Stimulated activated naive CD8-positive, alpha-beta T cell treated with anti-CD3 and anti-CD28 coated beads, Interleukin-15, amount 100 ng/mL, for 72 hours (primary cell): Measurements from ENCODE around the gene NFS1.
"Not testable (repeated sequence)": the region's sequence is repeated elsewhere in the genome, so short reads cannot be mapped to it uniquely, and the experiment has no call there.

Source experiments
- ATAC-seq: fragments of 150-1000 bp; cut with Tn5 transposase; 2 replicates; pipeline ENCODE4 v1.10.0; 2021; ENCODE audit warnings: mild to moderate bottlenecking, moderate library complexity
- DNase-seq, 2 donors: peaks; one replicate each; pipeline ENCODE4 v3.0.0; 2021 to 2022
- H3K27ac Mint-ChIP-seq, 2 donors: one replicate each; pipeline ENCODE4 v1.8.0; 2022; ENCODE audit warnings: mild to moderate bottlenecking in 2 of 2, mixed read lengths in 2 of 2, moderate library complexity in 2 of 2
- H3K27me3 Mint-ChIP-seq: one replicate; pipeline ENCODE4 v1.8.0; 2022; ENCODE audit warnings: mixed read lengths
- H3K4me1 Mint-ChIP-seq: one replicate; pipeline ENCODE4 v1.8.0; 2022; ENCODE audit warnings: mild to moderate bottlenecking, mixed read lengths
- H3K4me3 Mint-ChIP-seq, 2 donors: one replicate each; pipeline ENCODE4 v1.8.0; 2022; ENCODE audit warnings: mild to moderate bottlenecking in 2 of 2, mixed read lengths in 2 of 2, moderate library complexity in 1 of 2
- H3K9me3 Mint-ChIP-seq, 2 donors: one replicate each; pipeline ENCODE4 v1.8.0; 2022; ENCODE audit warnings: mixed read lengths in 2 of 2

Gene NFS1

DNA sequence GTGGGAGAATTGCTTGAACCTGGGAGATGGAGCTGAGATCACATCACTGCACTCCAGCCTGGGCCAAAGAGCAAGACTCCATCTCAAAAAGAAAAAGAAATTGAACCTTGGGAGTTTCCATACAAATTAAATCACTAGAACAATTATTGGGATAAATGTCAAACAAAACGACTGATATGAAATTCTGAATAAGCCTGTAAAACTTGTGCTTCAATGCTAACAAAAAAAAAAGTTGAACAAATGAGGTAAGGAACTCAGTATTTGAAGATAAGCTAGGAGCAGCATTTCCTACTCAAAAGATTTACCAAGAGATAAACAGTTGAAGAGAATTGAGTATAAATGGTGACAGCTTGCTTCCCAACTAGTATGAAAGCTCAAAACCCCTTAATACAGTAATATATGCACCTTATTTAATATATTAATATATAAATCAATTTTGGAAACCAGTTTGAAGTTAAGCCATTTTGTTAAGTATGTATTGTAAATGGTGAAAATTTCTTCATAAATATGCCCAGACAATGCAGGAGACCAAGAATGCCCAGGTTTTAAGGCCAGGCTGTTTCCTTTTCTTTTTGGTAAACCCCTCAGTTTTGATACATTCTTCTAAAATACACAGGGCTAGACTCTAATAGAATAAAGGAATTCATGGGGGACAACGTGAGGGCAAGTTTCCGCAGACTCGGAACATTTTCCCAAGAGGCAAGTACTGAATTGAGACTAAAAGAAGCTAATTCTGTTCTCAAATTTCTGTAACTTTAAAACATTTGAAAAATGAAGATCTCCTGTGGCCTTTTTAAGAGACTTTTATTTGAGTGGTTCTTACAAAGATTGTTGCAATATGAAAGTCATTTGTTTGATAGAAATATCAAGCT is 3.9 kb upstream of the NFS1 start:
- Mint-ChIP-seq H3K27me3 (no peaks in the 10 kb centered on the region), H3K9me3 (no peaks in the 10 kb centered on the region), H3K4me3 (no peak overlapping the region), H3K27ac (peak overlapping the region; percentile 21 to 80), H3K4me1 (peaks cover 40% of the 10 kb centered on the region)
- ATAC-seq (no peak), DNase-seq (no peak)

DNA sequence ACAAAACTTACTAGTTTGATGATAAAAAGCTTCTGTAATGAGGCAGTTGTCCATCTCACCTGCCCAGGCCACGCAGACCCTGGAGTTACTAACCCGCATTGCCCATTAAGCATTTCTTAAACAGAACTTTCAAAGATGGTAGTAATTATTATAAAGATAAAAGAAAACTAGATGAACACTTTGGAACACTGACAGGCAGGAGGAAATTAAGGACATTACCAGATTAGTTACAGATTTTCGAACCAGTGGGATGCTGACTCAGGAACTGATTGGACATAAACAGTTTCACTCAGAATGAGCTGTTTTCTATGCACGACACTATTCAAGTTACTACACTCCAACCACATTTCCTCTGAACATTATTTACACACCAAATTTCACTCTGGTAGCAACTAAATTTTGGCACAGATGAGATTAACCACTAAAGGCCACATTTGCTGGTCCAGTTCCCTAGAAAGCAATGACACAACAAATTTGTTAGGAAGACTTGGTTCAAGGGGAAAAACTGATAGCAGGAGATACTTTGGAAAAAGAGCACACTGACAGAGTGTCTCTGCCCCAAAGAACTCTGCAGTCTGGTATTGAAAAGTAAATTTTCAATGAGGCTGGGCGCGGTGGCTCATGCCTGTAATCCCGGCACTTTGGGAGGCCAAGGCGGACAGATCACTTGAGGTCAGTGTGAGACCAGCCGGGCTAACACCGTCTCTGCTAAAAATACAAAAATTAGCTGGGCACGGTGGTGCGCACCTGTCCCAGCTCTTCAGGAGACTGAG is 3.1 kb upstream of the NFS1 start:
- peaks cover 48% of the 10 kb centered on the region for H3K4me1 Mint-ChIP-seq

DNA sequence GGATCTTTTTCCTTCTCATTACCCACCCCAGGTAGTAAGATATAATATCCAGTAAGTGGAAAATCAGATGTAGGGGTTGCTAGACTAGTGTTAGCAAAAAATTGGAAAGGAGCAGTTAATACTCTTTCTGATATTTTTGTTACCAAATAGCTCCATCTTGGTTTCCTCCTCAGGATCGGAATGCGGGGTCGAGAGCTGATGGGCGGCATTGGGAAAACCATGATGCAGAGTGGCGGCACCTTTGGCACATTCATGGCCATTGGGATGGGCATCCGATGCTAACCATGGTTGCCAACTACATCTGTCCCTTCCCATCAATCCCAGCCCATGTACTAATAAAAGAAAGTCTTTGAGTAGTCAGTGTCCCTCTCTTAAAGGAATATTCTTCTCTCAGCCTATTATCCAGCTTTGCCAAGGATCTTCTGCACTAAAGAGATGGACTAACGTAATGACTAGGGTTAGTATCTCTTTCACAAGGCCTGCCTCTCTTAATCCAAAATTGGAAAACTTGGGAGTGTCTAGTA is 1.5 kb upstream of the NFS1 start:
- Mint-ChIP-seq H3K27me3 (no peaks in the 10 kb centered on the region), H3K4me3 (peak overlapping the region; percentile 92 to 98), H3K27ac (peak overlapping the region; percentile 77 to 84), H3K4me1 (peaks cover 50% of the 10 kb centered on the region), H3K9me3 (no peaks in the 10 kb centered on the region)
- no peak for ATAC-seq
- no peak for DNase-seq

More for the DNA sequence above, 3.1 kb upstream of the NFS1 start:
- Mint-ChIP-seq H3K4me3 (no peak overlapping the region), H3K27me3 (no peaks in the 10 kb centered on the region), H3K27ac (peak overlapping the region in 1 of 2 donors; percentile 80), H3K9me3 (no peaks in the 10 kb centered on the region)
- DNase-seq (no peak), ATAC-seq (no peak)

GRCh38 chr20:35699957-35700624 is 939 bp upstream of the NFS1 start:
- H3K4me1 Mint-ChIP-seq: peaks cover 50% of the 10 kb centered on the region
- no peak for ATAC-seq
- no peaks in the 10 kb centered on the region for H3K9me3 Mint-ChIP-seq
- no peak for DNase-seq
- peak overlapping the region; percentile 94 to 99 for H3K27ac Mint-ChIP-seq
- peak overlapping the region; percentile 92 to 98 for H3K4me3 Mint-ChIP-seq
- no peaks in the 10 kb centered on the region for H3K27me3 Mint-ChIP-seq

DNA sequence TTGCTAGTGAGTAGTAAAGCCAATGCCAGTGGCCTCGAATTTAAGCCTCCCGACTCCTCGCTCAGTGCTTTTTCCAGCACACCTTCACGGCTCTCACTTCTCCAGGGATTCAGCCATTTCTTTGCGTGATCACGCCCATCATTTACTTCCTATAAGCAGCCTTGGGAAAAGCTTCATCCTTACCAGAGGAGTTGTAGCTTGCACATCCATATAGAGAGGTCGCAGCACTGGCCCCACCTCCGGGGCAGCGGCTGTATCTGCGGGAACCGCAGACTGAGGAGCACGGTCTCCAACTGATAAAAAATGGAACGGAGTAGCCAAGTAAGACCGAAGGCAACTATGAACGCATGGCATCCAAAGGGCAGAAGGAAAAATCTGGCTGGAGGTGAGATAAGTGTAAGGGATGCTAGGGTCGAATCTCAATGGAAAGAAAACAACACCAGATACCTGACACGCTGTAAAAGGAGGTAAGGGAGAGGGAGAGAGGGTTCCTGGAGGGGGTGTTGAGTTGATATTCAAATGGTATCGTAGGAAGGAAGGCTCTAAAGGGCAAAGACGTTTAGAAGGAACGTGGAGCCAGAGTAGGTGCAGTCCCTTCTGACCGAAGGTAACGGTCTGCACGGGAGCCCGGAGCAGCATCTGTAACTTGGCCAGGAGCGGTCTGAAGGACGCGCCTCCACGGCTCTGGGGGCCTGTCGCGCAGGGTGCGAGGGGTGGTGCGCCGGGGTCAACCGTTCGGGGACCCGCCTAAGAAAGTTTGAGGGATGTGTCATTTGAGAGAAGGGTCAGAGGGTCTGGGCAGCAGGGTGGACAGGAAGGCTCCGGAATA is 640 bp downstream of the NFS1 start:
- no peaks in the 10 kb centered on the region for H3K27me3 Mint-ChIP-seq
- H3K4me3 Mint-ChIP-seq: peak overlapping the region; percentile 92 to 98
- H3K27ac Mint-ChIP-seq: peak overlapping the region; percentile 92 to 98
- no peaks in the 10 kb centered on the region for H3K9me3 Mint-ChIP-seq
- H3K4me1 Mint-ChIP-seq: peaks cover 45% of the 10 kb centered on the region
- ATAC-seq (peak; percentile 53), DNase-seq (peak in 1 of 2 donors; percentile 37)

DNA sequence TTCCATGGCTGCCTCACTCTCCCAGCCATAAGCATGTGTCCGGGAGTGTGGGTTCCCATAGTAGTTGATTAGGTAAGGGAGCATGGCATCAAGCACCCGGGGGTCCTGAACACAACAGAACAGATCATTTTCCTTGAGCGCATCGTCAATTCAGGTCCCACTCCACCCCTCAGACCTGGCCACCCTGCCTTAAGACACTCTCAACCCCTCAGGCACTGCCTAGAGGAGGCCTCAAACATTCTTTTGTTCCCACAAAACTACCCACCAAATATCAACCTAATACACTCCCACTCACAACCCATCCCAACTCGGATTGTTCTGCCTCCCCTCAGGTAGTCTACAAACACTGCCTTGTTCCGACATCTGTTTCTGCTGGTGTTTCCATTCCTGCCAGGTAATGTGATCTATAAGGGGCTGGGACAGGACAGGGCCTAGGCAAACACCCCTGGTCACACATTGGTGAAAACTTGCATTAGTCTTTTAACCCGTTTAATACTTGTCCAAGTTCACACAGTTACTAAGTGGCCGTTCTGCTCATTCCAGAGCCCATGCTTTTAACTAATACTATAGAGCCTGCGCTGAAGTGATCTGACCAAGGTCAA is 1.4 kb downstream of the NFS1 start:
- ATAC-seq (no peak), DNase-seq (no peak)
- no peak overlapping the region for H3K27ac Mint-ChIP-seq
- no peaks in the 10 kb centered on the region for H3K9me3 Mint-ChIP-seq
- peak overlapping the region; percentile 92 to 98 for H3K4me3 Mint-ChIP-seq
- no peaks in the 10 kb centered on the region for H3K27me3 Mint-ChIP-seq
- H3K4me1 Mint-ChIP-seq: peaks cover 41% of the 10 kb centered on the region

GRCh38 chr20:35695978-35696377 is 3.2 kb downstream of the NFS1 start:
- Mint-ChIP-seq H3K27me3 (no peaks in the 10 kb centered on the region), H3K27ac (no peak overlapping the region), H3K4me3 (no peak overlapping the region), H3K4me1 (peaks cover 25% of the 10 kb centered on the region), H3K9me3 (no peaks in the 10 kb centered on the region)
- ATAC-seq: no peak
- no peak for DNase-seq

GRCh38 chr20:35695245-35695749 is 3.9 kb downstream of the NFS1 start:
- ATAC-seq (no peak), DNase-seq (no peak)
- H3K9me3 Mint-ChIP-seq: no peaks in the 10 kb centered on the region
- H3K4me3 Mint-ChIP-seq: no peak overlapping the region
- H3K27me3 Mint-ChIP-seq: no peaks in the 10 kb centered on the region
- H3K27ac Mint-ChIP-seq: no peak overlapping the region
- H3K4me1 Mint-ChIP-seq: peaks cover 18% of the 10 kb centered on the region

GRCh38 chr20:35690265-35690664 is 8.9 kb downstream of the NFS1 start:
- H3K4me1 Mint-ChIP-seq: no peaks in the 10 kb centered on the region
- H3K27ac Mint-ChIP-seq: no peak overlapping the region
- no peaks in the 10 kb centered on the region for H3K9me3 Mint-ChIP-seq
- DNase-seq (no peak), ATAC-seq (no peak)
- H3K4me3 Mint-ChIP-seq: no peak overlapping the region
- H3K27me3 Mint-ChIP-seq: no peaks in the 10 kb centered on the region

GRCh38 chr20:35686872-35687271 is 12.3 kb downstream of the NFS1 start:
- not testable (repeated sequence) for H3K27ac Mint-ChIP-seq, H3K4me3 Mint-ChIP-seq, H3K27me3 Mint-ChIP-seq, H3K9me3 Mint-ChIP-seq, ATAC-seq, H3K4me1 Mint-ChIP-seq
- DNase-seq: peak in 1 of 2 donors; percentile 24

GRCh38 chr20:35685368-35685767 is 13.8 kb downstream of the NFS1 start:
- H3K27ac Mint-ChIP-seq, H3K4me3 Mint-ChIP-seq, H3K9me3 Mint-ChIP-seq, H3K27me3 Mint-ChIP-seq, H3K4me1 Mint-ChIP-seq, ATAC-seq: not testable (repeated sequence)
- peak in 1 of 2 donors; percentile 4 for DNase-seq

DNA sequence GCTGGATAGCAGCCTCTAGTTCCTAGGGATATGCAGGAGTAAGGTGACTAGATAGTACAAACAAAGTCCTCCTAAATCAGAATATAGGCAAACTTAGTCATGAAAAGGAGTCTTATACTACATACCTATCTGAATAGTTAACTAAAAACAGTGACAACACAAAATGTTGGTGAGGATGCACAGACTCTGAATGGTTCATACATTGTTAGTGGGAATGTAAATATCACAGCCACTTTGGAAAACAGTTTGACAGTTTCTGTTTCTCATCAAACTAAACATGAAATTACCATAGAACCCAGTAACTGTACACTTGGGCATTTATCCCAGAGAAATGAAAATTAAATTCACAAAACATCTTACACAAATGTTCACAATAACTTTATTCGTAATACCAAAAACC is 17.2 kb downstream of the NFS1 start:
- H3K4me3 Mint-ChIP-seq: no peak overlapping the region
- no peak for ATAC-seq
- no peak for DNase-seq
- H3K9me3 Mint-ChIP-seq: no peaks in the 10 kb centered on the region
- no peak overlapping the region for H3K27ac Mint-ChIP-seq
- no peaks in the 10 kb centered on the region for H3K4me1 Mint-ChIP-seq
- no peaks in the 10 kb centered on the region for H3K27me3 Mint-ChIP-seq

DNA sequence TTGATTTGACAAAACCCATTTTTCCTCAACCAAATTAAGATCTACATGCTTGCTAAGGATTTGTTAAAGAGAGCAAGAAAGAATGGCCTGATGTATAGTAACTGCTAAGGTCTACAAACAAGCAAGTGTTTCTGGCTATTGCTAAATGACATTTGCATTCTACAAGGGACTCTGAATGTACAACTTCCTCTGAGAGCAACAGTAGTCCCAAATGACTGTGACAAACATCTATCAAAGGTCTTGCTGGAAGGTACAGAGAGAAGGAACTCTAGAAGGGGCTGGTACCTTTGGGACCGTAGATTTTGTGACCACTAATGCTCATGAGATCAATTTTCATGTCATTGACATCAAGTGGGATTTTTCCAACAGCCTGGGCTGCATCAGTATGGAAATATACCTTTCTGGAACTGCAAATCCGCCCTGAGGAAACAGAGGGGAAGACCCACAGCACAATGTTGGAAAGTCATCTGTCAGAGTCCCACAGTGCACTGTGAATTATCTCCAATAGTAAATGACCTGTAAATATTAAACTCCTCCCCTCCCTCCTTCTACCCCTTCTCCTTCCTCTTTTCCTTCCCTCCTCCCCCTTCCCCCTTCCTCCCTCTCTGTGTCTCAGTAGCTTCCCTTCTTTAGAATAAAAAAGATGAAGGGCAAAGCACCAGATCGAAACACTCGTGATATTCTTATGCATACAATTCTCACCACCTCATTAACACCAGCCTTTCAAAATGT is 18.5 kb downstream of the NFS1 start:
- ATAC-seq (no peak), DNase-seq (no peak)
- Mint-ChIP-seq H3K4me1 (no peaks in the 10 kb centered on the region), H3K4me3 (no peak overlapping the region), H3K27ac (no peak overlapping the region), H3K9me3 (no peaks in the 10 kb centered on the region), H3K27me3 (no peaks in the 10 kb centered on the region)

DNA sequence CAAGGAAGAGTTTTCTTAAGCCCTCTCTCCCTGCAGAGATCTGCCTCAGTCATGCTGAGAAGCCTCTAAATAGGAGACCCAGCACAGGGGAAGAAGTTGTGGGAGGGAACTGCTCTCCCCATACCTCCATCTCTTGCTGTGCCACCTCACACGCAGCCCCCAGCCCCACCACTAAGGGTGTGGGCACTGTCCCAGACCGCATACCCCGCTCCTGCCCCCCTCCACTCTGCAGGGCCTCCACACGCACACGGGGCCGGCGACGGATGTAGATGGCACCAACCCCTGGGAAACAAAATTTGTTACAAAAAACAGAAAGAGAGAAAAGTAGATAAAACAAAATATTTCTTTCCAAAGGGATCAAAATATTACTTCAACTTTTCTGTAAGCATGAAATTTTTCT is 24.2 kb downstream of the NFS1 start:
- H3K9me3 Mint-ChIP-seq: no peaks in the 10 kb centered on the region
- H3K4me1 Mint-ChIP-seq: no peaks in the 10 kb centered on the region
- no peaks in the 10 kb centered on the region for H3K27me3 Mint-ChIP-seq
- H3K27ac Mint-ChIP-seq: no peak overlapping the region
- H3K4me3 Mint-ChIP-seq: no peak overlapping the region
- ATAC-seq: no peak
- no peak for DNase-seq
